ENCODE results near the gene FJX1. TPM values are rescaled to one million over a fixed set of nuclear protein-coding genes. Genes with fewer than 3 reads are reported as not detected.

Gene FJX1
- total and polyA plus RNA-seq, 2 experiments from 2014 or later, result 1.7 to 4.1 TPM

- Histone ChIP-seq H3K4me3 (no peak overlapping the region), H3K9me3 (ENCODE audit: low read depth) (no peaks in the 10 kb centered on the region), H3K27me3 (peaks cover 9% of the 10 kb centered on the region), H3K27ac (no peak overlapping the region), H3K4me1 (ENCODE audit: low read depth) (no peaks in the 10 kb centered on the region), H3K36me3 (no peaks in the 10 kb centered on the region)
- TF ChIP-seq CTCF (IDR thresholded peaks at IDR 0.05; ENCODE audit: low read depth, low read length), result no peak
- DNase-seq (ENCODE audit: low read depth in 1 of 2, low spot score in 1 of 2), result no peak
Measured at GRCh38 chr11:35598254-35599125, 19.8 kb upstream of the FJX1 start.

GRCh38 chr11:35600331-35600838 is 17.9 kb upstream of the FJX1 start:
- Histone ChIP-seq H3K27me3 (peaks cover 16% of the 10 kb centered on the region), H3K36me3 (no peaks in the 10 kb centered on the region), H3K4me1 (ENCODE audit: low read depth) (no peaks in the 10 kb centered on the region), H3K9me3 (ENCODE audit: low read depth) (no peaks in the 10 kb centered on the region), H3K4me3 (no peak overlapping the region), H3K27ac (no peak overlapping the region)
- no peak for TF ChIP-seq CTCF (IDR thresholded peaks at IDR 0.05; ENCODE audit: low read depth, low read length)
- DNase-seq (ENCODE audit: low read depth in 1 of 2, low spot score in 1 of 2), result no peak

GRCh38 chr11:35602160-35602793 is 16.0 kb upstream of the FJX1 start:
- Histone ChIP-seq H3K36me3 (no peaks in the 10 kb centered on the region), H3K9me3 (ENCODE audit: low read depth) (no peaks in the 10 kb centered on the region), H3K27ac (no peak overlapping the region), H3K4me1 (ENCODE audit: low read depth) (no peaks in the 10 kb centered on the region), H3K27me3 (peaks cover 35% of the 10 kb centered on the region), H3K4me3 (no peak overlapping the region)
- no peak for TF ChIP-seq CTCF (IDR thresholded peaks at IDR 0.05; ENCODE audit: low read depth, low read length)
- no peak for DNase-seq (ENCODE audit: low read depth in 1 of 2, low spot score in 1 of 2)

- no peak overlapping the region for H3K27ac ChIP-seq
- no peak overlapping the region for H3K4me3 ChIP-seq
- DNase-seq (ENCODE audit: low read depth in 1 of 2, low spot score in 1 of 2), result no peak
- H3K9me3 ChIP-seq (ENCODE audit: low read depth), result no peaks in the 10 kb centered on the region
- peaks cover 42% of the 10 kb centered on the region for H3K27me3 ChIP-seq
- no peaks in the 10 kb centered on the region for H3K4me1 ChIP-seq (ENCODE audit: low read depth)
- no peaks in the 10 kb centered on the region for H3K36me3 ChIP-seq
- TF ChIP-seq CTCF (IDR thresholded peaks at IDR 0.05; ENCODE audit: low read depth, low read length), result no peak
Measured at GRCh38 chr11:35602979-35603378, 15.3 kb upstream of the FJX1 start.

- Histone ChIP-seq H3K4me1 (ENCODE audit: low read depth) (no peaks in the 10 kb centered on the region), H3K4me3 (no peak overlapping the region), H3K27ac (no peak overlapping the region), H3K9me3 (ENCODE audit: low read depth) (no peaks in the 10 kb centered on the region), H3K36me3 (no peaks in the 10 kb centered on the region), H3K27me3 (peaks cover 69% of the 10 kb centered on the region)
- DNase-seq (ENCODE audit: low read depth in 1 of 2, low spot score in 1 of 2), result peak in 1 of 2 donors; percentile 76
- no peak for TF ChIP-seq CTCF (IDR thresholded peaks at IDR 0.05; ENCODE audit: low read depth, low read length)
Measured at GRCh38 chr11:35605706-35606105, 12.6 kb upstream of the FJX1 start.

Measured in cardiac muscle cell (in vitro differentiated cells and primary cell).